SU-DHL-6 (cell line): ENCODE measurements around the gene DOK1.

Source experiments
- H2AFZ ChIP-seq: fragments of 200-600 bp; sonication (generic); 2 replicates; pipeline ENCODE4 v1.6.1; 2014; ENCODE audit warnings: low read depth, mild to moderate bottlenecking, moderate library complexity, mixed read lengths, antibody characterized with exemption, low read length; ENCODE audit not compliant: severe bottlenecking
- H3F3A ChIP-seq: fragments of 200-600 bp; shearing (Covaris generic); 2 replicates; pipeline ENCODE4 v1.6.0; 2016; ENCODE audit warnings: antibody characterized with exemption, mild to moderate bottlenecking; ENCODE audit not compliant: insufficient read depth
- H3K27ac ChIP-seq: fragments of 200-600 bp; sonication (generic); 2 replicates; pipeline ENCODE4 v1.5.1; 2016; ENCODE audit warnings: low read depth, mild to moderate bottlenecking, low read length, moderate library complexity, mixed read lengths
- H3K27me3 ChIP-seq: fragments of 200-600 bp; sonication (generic), shearing (Covaris generic); 2 replicates; pipeline ENCODE4 v1.6.0; 2014; ENCODE audit warnings: mild to moderate bottlenecking, low read length
- H3K36me3 ChIP-seq: fragments of 200-600 bp; sonication (generic); 2 replicates; pipeline ENCODE4 v1.6.1; 2014; ENCODE audit warnings: mild to moderate bottlenecking, low read length, mixed read lengths
- H3K4me2 ChIP-seq: fragments of 300-600, 200-600 bp; shearing (Covaris generic), sonication (generic); 2 replicates; pipeline ENCODE4 v1.6.0; 2014; ENCODE audit warnings: low read length, low read depth, mild to moderate bottlenecking; ENCODE audit not compliant: poor library complexity, severe bottlenecking
- H3K4me3 ChIP-seq: fragments of 200-600 bp; sonication (generic); 2 replicates; pipeline ENCODE4 v1.5.1; 2014; ENCODE audit warnings: antibody characterized with exemption, low read length, mild to moderate bottlenecking, mixed read lengths; ENCODE audit not compliant: insufficient read depth, poor library complexity, severe bottlenecking
- H3K79me2 ChIP-seq: fragments of 200-600 bp; sonication (generic); 2 replicates; pipeline ENCODE4 v1.6.1; 2014; ENCODE audit warnings: mild to moderate bottlenecking, low read length, moderate library complexity; ENCODE audit not compliant: insufficient read depth
- H3K9ac ChIP-seq: fragments of 200-600 bp; sonication (generic); 2 replicates; pipeline ENCODE4 v1.7.0; 2014; ENCODE audit warnings: mild to moderate bottlenecking, low read length
- H3K9me2 ChIP-seq: fragments of 200-600 bp; sonication (generic); replicated peaks from 2 replicates; pipeline ENCODE4 v1.6.1; 2014; ENCODE audit warnings: low read length; ENCODE audit not compliant: insufficient read depth
- H3K9me3 ChIP-seq: fragments of 200-600 bp; sonication (generic); 2 replicates; pipeline ENCODE4 v1.6.1; 2014; ENCODE audit warnings: low read length, mixed read lengths; ENCODE audit not compliant: insufficient read depth
- H4K20me1 ChIP-seq: fragments of 200-600 bp; sonication (generic); 2 replicates; pipeline ENCODE4 v1.6.1; 2014; ENCODE audit warnings: low read depth, mild to moderate bottlenecking, antibody characterized with exemption, low read length, moderate library complexity, mixed read lengths
- EZH2phosphoT487 ChIP-seq: fragments of 200-600 bp; sonication (generic), shearing (Covaris generic); conservative IDR thresholded peaks from 2 replicates; pipeline ENCODE4 v1.6.1; 2018; ENCODE audit warnings: mild to moderate bottlenecking, antibody characterized with exemption, low read length, moderate library complexity, mixed read lengths
- TF ChIP-seq, protein P1 (sequence below): fragments of 200-600 bp; sonication (generic); IDR thresholded peaks from one replicate; pipeline ENCODE4 v1.5.1; 2017; ENCODE audit warnings: antibody characterized with exemption, mild to moderate bottlenecking, low read length, moderate library complexity; ENCODE audit not compliant: insufficient read depth, poor library complexity, severe bottlenecking

DOK1 gene

DNA sequence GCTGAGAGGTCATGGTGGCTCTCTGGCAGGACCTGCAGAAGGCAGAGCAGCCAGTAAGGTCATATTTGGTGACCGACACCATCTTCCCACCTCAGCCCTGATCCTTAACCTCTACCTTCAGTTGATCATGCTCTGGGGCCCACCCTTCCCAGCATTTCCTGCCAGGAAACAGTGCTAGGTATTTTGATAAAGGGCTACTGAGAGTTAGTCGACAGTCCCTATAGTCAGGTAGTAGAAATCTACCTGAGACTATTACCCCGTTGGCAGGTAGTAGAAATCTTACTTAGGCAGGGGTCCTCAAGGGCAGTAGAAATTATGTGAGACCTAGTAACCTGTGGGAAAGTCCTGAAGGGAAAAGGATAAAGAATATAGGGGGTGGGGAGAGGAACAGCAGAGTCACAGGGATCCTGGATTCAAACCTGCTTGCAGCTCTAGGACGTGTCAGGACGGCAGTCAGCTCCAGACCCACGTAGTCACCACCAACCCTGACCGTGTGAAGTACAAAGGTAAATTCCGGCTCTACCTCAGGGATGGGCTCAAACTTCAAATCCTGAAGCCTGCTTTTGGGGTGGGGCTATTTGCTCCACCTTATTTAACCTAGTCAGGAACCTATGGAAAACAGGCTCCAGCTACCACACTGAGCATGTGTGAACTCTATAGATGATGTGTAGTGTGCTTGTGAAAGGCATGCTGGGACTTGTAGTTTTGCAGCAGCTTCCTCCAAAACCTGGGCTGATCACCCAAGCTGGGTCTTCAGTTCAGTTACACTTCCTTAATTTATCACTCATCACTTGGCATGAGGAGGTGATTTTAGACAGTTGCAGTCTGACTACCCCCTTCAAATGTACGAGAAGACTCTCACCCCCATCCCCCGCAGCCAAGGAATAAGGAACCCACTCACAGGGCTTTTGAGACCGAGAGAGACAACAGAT is 28.5 kb upstream of the DOK1 start, which contains the start of gene DQX1:
DQX1 (minus strand) TSS at position 515 of the 932 bp plus-strand sequence; CDS start at position 13, 502 bp downstream.
- no peak within 1 kb of the TSS for H3K27ac ChIP-seq

DNA sequence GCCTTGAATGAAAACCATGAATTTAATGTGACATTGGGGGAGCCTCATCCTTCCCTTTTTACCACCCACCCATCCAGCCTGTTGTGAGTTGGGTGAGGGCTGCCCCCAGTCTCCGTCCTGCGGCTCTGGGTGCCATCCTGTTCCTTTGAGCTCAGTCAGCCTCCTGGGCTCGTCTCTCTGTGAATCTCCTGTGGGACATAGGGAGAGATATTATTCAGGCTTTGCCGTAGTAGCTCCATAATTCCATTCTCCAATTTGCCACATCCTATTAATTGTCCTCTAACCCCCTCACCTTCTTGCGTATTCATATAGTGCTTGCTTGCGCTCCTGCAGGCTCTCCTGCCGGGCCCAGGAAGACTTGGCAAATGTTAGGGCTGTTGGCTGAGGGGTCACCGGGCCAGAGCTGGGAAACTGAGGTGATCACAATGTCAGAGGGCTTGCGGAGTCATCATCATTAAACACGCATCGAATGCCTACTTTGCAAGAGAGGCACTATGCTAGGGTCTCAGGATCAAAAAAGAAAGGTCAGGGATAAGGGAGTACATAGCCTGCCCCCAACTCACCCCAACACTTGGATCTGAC is 27.8 kb upstream of the DOK1 start:
- H3K27ac ChIP-seq = no peak overlapping the region
- 0 out of 2 replicates have a peak, but pooled peaks cover 6% of the 10 kb centered on the region for H3F3A ChIP-seq
- H3K79me2 ChIP-seq = peaks cover 23% of the 10 kb centered on the region
- no peak overlapping the region for H3K9ac ChIP-seq
- H3K27me3 ChIP-seq = no peaks in the 10 kb centered on the region
- no peak overlapping the region for H3K4me3 ChIP-seq
- H3K9me2 ChIP-seq = no peaks in the 10 kb centered on the region
- H3K4me2 ChIP-seq = no peak overlapping the region
- no peaks in the 10 kb centered on the region for H3K9me3 ChIP-seq
- no peak overlapping the region for H2AFZ ChIP-seq
- H4K20me1 ChIP-seq = no peaks in the 10 kb centered on the region
- H3K36me3 ChIP-seq = peaks cover 11% of the 10 kb centered on the region
- TF ChIP-seq, protein P1, sequence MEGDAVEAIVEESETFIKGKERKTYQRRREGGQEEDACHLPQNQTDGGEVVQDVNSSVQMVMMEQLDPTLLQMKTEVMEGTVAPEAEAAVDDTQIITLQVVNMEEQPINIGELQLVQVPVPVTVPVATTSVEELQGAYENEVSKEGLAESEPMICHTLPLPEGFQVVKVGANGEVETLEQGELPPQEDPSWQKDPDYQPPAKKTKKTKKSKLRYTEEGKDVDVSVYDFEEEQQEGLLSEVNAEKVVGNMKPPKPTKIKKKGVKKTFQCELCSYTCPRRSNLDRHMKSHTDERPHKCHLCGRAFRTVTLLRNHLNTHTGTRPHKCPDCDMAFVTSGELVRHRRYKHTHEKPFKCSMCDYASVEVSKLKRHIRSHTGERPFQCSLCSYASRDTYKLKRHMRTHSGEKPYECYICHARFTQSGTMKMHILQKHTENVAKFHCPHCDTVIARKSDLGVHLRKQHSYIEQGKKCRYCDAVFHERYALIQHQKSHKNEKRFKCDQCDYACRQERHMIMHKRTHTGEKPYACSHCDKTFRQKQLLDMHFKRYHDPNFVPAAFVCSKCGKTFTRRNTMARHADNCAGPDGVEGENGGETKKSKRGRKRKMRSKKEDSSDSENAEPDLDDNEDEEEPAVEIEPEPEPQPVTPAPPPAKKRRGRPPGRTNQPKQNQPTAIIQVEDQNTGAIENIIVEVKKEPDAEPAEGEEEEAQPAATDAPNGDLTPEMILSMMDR = no peak
- no peak for TF ChIP-seq EZH2phosphoT487

More for the DNA sequence above, 28.5 kb upstream of the DOK1 start, which contains the start of gene DQX1:
- no peak within 1 kb of the TSS for H3K9ac ChIP-seq
- H3F3A ChIP-seq = 0 out of 2 replicates have a peak, but pooled peaks cover 6% of the 10 kb centered on the region
- peaks cover 11% of the 10 kb centered on the region for H3K36me3 ChIP-seq
- H3K27me3 ChIP-seq = no peaks in the 10 kb centered on the region
- H3K4me2 ChIP-seq = no peak within 1 kb of the TSS
- TF ChIP-seq EZH2phosphoT487 = no peak
- TF ChIP-seq, protein P1 = no peak
- H3K9me2 ChIP-seq = no peaks in the 10 kb centered on the region
- H3K9me3 ChIP-seq = no peaks in the 10 kb centered on the region
- H2AFZ ChIP-seq = no peak within 1 kb of the TSS
- no peaks in the 10 kb centered on the region for H4K20me1 ChIP-seq
- peaks cover 23% of the 10 kb centered on the region for H3K79me2 ChIP-seq
- no peak within 1 kb of the TSS for H3K4me3 ChIP-seq

DNA sequence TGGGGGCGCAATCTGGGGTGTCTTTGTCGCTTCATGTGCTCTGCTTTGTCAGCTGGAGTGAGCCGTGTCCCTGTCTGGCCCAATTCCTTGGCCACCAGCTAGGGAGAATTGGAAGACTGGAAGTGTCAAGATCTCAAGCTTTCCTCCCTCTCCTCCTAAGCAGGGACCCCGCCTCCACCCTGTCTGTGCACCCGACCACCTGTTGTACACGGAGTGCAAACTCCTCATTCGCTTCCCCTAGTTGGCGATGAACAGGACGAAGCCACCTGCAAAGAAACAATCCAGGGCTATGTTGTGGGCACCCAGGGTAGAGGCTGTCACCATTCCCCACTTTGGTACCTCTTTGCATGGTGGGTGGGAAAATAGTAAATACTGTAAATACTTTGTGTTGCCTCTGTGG is 26.8 kb upstream of the DOK1 start:
- peaks cover 11% of the 10 kb centered on the region for H3K36me3 ChIP-seq
- peak overlapping the region; percentile 89; the same call in 1 of the 2 replicates for H3K9ac ChIP-seq
- no peak overlapping the region for H3K4me3 ChIP-seq
- H3F3A ChIP-seq = peaks cover 10% of the 10 kb centered on the region; the same call in 1 of the 2 replicates
- H3K27me3 ChIP-seq = no peaks in the 10 kb centered on the region
- H3K9me3 ChIP-seq = no peaks in the 10 kb centered on the region
- TF ChIP-seq, protein P1 = no peak
- TF ChIP-seq EZH2phosphoT487 = no peak
- peaks cover 23% of the 10 kb centered on the region for H3K79me2 ChIP-seq
- H4K20me1 ChIP-seq = no peaks in the 10 kb centered on the region
- peak overlapping the region; percentile 83 for H3K4me2 ChIP-seq
- H3K9me2 ChIP-seq = no peaks in the 10 kb centered on the region
- no peak overlapping the region for H3K27ac ChIP-seq
- no peak overlapping the region for H2AFZ ChIP-seq
